ENCODE data around the gene KRTAP10-12.

The KRTAP10-12 gene

DNA sequence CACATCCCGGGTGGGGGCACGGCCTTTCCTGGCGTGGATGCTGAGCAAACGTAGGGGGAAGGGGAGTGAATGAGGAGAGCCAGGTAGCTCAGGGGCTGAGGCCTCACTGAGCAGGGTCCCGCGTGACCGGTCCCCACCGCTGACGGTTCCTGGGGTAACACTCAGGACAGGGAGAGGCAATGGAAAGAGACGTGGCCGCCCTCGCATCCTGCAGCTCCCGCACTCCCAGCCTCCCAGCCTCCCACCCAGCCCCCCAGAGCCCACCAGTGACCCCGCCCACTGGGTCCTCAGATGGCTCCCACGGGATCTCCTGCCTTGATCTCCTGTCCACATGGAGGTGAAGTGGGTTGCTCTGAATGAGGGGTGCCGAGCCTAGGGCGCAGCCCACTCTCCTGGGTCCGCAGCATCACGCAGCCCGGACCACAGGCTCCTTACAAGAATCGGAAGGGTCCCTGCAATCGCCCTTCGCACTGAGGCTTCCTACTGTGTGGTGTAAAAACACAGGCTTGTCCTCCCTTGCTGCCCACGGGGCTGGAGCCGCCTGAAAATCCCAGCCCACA, 12.0 kb downstream of the KRTAP10-12 start:
- Mint-ChIP-seq H3K4me3 (no peak overlapping the region), H3K27ac (no peak overlapping the region)

DNA sequence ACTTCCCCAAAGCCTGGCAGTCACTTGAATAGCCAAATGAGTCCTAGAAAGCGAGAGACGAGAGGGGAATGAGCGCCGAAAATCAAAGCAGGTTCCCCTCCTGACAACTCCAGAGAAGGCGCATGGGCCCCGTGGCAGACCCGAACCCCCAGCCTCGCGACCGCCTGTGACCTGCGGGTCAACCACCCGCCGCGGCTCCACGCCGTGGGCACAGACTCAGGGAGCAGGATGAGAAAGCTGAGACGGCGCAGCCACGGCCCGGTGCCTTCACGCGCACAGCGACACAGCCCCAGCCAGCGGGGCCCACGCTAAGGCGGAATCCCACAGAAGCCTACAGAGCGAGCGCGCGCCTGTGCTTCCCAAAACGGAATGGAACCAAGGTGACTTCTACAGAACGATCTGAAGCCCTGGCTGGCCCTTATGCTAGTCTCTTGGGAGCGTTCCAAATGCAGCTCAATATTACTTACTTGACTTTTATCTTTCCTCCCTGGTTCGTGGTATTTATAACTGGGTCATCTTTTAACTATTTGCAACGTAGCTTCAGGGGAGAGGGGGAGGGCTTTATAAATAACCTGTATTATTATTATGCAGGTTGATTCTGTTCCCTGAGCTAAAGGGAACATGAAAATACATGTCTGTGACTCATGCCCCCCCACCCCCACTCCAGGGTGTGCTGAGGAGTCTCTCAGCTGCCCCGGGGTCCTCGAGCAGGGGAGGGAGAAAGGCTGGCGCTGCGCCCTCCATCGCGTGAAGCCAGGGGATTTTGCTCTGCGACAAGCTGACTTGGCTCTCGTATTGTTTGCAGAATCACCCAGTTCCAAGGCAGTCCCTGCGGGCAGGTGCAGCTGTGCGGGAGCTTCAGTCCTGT, 12.7 kb downstream of the KRTAP10-12 start:
- no peak overlapping the region for H3K4me3 Mint-ChIP-seq
- H3K4me1 Mint-ChIP-seq (ENCODE audit: low read depth) = peaks cover 2% of the 10 kb centered on the region
- DNase-seq (ENCODE audit: low spot score) = no peak
- peaks cover 13% of the 10 kb centered on the region for H3K9me3 Mint-ChIP-seq
- H3K27ac Mint-ChIP-seq = no peak overlapping the region
- peaks cover 86% of the 10 kb centered on the region for H3K27me3 Mint-ChIP-seq (ENCODE audit: low read depth)
- peaks cover 2% of the 10 kb centered on the region for H3K36me3 Mint-ChIP-seq (ENCODE audit: low read depth)

More for the DNA sequence above, 12.0 kb downstream of the KRTAP10-12 start:
- H3K9me3 Mint-ChIP-seq = peaks cover 13% of the 10 kb centered on the region
- peaks cover 1% of the 10 kb centered on the region for H3K4me1 Mint-ChIP-seq (ENCODE audit: low read depth)
- H3K27me3 Mint-ChIP-seq (ENCODE audit: low read depth) = peaks cover 86% of the 10 kb centered on the region
- no peak for DNase-seq (ENCODE audit: low spot score)
- H3K36me3 Mint-ChIP-seq (ENCODE audit: low read depth) = peaks cover 2% of the 10 kb centered on the region

DNA sequence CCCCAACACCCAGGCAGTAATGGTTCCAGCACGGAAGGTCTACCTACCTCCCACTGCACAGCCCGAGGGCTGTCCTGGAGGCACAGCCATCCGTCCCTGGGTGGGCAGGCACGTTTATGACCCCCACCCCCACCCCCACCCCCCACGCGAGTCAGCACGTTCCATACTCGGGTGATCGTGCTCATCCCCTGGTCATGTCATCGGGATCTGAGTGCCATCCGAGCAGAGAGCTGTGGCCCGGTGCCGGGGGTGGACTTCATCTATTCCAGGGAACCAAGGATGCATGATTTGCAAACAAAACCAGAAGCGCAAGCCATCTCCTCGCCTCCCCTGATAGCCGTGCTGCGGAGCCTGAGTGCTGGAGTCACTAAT, 13.3 kb downstream of the KRTAP10-12 start:
- Mint-ChIP-seq H3K4me1 (ENCODE audit: low read depth) (peaks cover 6% of the 10 kb centered on the region), H3K27me3 (ENCODE audit: low read depth) (peaks cover 86% of the 10 kb centered on the region), H3K4me3 (no peak overlapping the region), H3K36me3 (ENCODE audit: low read depth) (no peaks in the 10 kb centered on the region), H3K9me3 (peaks cover 8% of the 10 kb centered on the region), H3K27ac (no peak overlapping the region)
- no peak for DNase-seq (ENCODE audit: low spot score)

DNA sequence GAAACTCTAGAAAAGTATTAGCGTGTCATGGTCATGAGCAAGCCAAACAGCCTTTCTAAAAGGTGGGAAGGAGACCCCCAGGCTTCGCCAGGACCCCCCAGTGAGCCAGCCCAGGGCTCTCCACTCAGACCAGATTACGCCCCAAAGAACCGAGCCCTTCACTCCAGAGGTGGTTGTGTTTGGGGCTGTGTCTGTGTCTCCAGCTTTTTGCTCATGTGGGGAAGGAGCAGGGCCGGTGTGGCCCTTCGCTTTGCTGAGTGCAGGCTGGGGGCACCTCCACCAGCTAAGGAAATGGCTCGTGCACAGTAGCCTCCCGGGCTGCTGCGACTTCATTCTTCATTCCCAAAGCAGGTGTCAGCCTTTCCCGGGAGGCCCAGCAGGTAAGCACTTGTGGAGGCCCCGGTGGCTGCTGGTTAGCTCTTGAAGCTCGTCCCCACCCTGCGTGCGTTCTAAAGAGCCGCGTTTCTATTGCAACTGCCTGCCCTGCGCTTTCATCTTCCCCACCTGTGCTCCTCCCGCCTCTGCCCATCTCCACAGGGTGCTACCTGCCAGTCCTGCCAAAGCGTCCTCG, 13.9 kb downstream of the KRTAP10-12 start:
- Mint-ChIP-seq H3K9me3 (peaks cover 5% of the 10 kb centered on the region), H3K27me3 (ENCODE audit: low read depth) (peaks cover 87% of the 10 kb centered on the region), H3K36me3 (ENCODE audit: low read depth) (no peaks in the 10 kb centered on the region), H3K27ac (no peak overlapping the region), H3K4me1 (ENCODE audit: low read depth) (peaks cover 6% of the 10 kb centered on the region), H3K4me3 (no peak overlapping the region)
- no peak for DNase-seq (ENCODE audit: low spot score)

DNA sequence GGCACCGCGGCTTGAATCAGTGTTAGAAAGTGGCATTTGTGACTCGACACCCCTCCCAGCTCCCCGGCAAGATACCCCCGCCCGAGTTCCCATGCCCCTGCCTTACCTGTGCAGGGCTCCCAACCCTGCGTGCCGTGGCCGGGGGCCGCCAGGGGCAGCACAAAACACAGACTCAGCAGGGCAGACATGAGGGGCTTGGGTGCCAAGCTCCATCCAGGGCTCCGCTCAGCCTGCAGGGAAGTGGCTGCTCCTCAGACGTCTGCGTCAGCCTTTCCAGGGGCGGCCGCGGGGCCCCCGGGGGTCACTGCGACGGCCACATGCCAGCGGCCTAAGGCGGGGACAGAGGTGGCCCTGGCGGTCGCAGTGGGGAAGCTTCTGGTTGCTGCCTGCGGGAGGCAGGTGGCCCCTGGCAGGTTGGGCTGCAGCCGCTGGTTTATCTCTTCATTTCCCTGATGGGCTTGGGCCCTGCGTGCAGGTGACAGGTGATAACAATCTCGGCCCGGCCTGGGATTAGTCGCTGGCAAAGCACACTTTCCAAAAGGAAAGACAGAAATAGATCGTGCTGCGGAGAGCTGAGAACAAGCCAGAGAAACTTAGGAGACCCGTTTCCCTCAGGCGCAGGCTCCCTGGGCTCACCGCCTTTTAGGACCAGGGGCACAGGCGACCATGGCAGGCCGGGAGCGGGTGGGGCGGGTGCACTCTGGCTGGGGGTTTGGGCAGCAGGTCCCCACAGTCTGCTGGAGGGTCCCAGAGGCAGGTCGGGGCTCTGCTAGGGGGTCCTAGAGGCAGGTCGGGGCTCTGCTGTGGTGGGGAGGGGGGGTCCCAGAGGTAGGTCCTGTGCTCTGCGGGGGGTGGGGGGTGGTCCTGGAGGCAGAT, 14.6 kb downstream of the KRTAP10-12 start, which contains the start of gene TSPEAR:
TSPEAR (minus strand) TSS at position 246 of the 876 bp plus-strand sequence; CDS start at position 188, 58 bp downstream.
- H3K4me1 Mint-ChIP-seq (ENCODE audit: low read depth) = peaks cover 6% of the 10 kb centered on the region
- H3K36me3 Mint-ChIP-seq (ENCODE audit: low read depth) = no peaks in the 10 kb centered on the region
- H3K27me3 Mint-ChIP-seq (ENCODE audit: low read depth) = peaks cover 84% of the 10 kb centered on the region
- no peak within 1 kb of the TSS for H3K4me3 Mint-ChIP-seq
- no peaks in the 10 kb centered on the region for H3K9me3 Mint-ChIP-seq
- no peak within 1 kb of the TSS for H3K27ac Mint-ChIP-seq
- DNase-seq (ENCODE audit: low spot score) = no peak

DNA sequence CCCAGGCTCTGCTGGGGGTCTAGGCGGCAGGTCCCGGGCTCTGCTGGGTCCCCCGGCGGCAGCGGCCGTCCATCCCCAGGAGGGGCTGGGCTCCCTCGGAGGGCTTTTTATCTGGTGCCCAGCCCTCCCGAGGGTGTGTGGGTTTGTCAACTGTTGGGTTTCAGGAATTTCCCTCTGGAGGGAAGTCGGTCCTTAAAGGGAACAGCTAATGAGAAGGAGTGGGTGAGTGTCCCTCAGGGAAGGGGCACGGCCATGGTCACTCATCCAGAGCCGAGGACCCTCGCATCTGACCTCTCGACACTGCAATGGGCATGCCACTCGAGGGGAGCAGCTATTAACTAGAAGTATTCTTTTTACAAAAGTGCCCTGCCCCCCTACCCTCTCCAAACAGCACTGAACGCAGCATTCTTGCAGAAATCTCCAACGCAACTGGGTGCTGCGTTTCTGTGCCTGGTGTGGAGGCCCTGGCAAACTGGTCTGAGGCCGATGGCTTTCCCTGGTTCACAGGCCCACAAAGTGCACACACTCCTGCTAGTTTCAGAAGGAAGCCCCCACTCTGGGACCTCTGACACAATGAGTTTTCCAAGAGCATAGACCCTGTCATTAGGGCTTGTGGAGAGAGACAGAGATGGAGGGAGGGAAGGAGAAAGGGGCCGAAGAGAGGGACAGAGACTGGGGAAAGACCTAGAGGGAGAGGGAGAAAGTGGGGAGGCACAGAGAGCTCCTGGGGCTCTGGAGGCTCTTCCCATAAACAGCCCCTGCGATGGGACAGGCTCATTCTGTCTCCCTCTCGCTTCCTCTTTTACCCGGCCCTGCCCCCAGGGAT, 15.4 kb downstream of the KRTAP10-12 start:
- Mint-ChIP-seq H3K4me3 (no peak overlapping the region), H3K27me3 (ENCODE audit: low read depth) (peaks cover 80% of the 10 kb centered on the region), H3K36me3 (ENCODE audit: low read depth) (no peaks in the 10 kb centered on the region), H3K4me1 (ENCODE audit: low read depth) (peaks cover 6% of the 10 kb centered on the region), H3K9me3 (no peaks in the 10 kb centered on the region), H3K27ac (no peak overlapping the region)
- no peak for DNase-seq (ENCODE audit: low spot score)

DNA sequence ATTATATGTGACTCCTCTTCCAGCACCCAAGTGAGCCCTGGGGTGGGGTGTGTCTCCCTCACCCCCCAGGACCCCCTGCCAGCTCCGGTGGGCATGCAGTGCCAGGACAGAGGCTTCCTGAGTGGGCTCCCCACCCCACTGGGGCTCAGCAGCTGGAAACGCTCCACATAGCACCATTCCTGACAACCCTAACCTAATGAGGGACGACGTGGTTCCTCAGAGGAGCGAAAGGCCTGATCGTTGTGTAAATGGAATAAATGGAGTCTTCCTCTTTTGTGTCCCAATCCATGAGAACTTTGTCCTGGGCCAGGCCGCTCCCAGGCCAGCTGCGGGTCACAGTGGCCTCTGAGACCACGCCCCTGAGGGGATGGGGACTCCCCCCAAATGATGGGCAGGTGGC, 16.2 kb downstream of the KRTAP10-12 start:
- Mint-ChIP-seq H3K27me3 (ENCODE audit: low read depth) (peaks cover 77% of the 10 kb centered on the region), H3K4me1 (ENCODE audit: low read depth) (peaks cover 6% of the 10 kb centered on the region), H3K36me3 (ENCODE audit: low read depth) (no peaks in the 10 kb centered on the region), H3K9me3 (no peaks in the 10 kb centered on the region), H3K4me3 (no peak overlapping the region), H3K27ac (no peak overlapping the region)
- DNase-seq (ENCODE audit: low spot score) = no peak

DNA sequence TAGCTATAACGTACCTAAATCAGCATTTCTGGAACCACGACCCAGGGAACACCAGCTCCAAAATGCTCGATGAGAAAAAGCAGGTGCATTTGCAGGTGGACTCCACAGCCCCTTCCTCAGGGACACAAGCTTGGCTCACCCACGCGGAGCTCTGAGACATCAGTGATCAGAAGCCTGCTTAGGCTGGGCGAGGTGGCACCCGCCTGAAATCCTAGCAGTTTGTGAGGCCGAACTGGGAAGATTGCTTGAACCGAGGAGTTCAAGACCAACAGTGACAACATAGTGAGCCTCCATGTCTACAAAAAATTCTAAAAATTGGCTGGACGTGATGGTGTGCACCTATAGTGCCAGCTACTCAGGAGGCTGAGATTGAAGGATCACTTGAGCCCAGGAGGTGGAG, 16.9 kb downstream of the KRTAP10-12 start:
- no peak overlapping the region for H3K4me3 Mint-ChIP-seq
- H3K27ac Mint-ChIP-seq = no peak overlapping the region
- H3K27me3 Mint-ChIP-seq (ENCODE audit: low read depth) = peaks cover 79% of the 10 kb centered on the region
- no peaks in the 10 kb centered on the region for H3K9me3 Mint-ChIP-seq
- no peaks in the 10 kb centered on the region for H3K36me3 Mint-ChIP-seq (ENCODE audit: low read depth)
- DNase-seq (ENCODE audit: low spot score) = no peak
- peaks cover 6% of the 10 kb centered on the region for H3K4me1 Mint-ChIP-seq (ENCODE audit: low read depth)

DNA sequence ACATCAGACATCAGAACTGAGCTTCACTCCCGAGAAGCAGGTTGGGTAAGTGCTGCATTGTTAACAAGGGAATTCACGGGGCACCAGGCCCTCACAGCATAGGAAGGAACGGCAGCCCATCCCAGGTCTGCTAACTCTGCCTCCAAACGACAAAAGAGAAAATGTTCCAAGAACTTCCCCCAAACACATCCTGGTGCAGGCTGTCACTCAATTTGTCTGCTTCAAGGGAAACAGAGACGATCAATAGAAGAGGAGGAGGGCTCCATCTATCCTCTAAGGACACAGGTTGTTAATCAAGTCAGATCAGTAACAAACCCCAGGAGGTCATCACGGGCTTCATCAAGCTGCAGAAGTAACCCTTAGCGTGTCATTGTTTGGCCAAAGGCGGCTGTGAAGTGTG, 17.9 kb downstream of the KRTAP10-12 start:
- no peaks in the 10 kb centered on the region for H3K9me3 Mint-ChIP-seq

DNA sequence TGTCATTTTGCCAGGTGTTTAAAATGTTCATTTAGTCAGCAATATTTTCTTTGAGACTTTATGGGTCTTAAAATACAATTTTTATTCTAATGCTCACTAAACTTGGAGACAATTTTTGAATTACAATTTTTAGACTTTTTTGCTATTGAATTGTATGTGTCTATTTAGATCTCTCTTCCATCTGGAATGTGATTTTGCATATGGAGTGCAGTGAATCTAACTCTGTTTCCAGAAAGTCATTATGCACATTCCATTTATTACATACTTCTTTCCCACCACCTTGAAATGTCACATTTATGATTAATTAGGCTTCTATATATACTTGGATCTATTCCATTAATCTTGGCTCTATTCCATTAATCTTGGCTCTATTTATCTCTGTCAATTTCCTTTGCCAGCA, 20.0 kb downstream of the KRTAP10-12 start:
- peaks cover 5% of the 10 kb centered on the region for H3K4me1 Mint-ChIP-seq (ENCODE audit: low read depth)
- no peak overlapping the region for H3K27ac Mint-ChIP-seq
- no peaks in the 10 kb centered on the region for H3K9me3 Mint-ChIP-seq
- H3K36me3 Mint-ChIP-seq (ENCODE audit: low read depth) = no peaks in the 10 kb centered on the region
- peaks cover 80% of the 10 kb centered on the region for H3K27me3 Mint-ChIP-seq (ENCODE audit: low read depth)
- no peak overlapping the region for H3K4me3 Mint-ChIP-seq
- no peak for DNase-seq (ENCODE audit: low spot score)

More for the DNA sequence above, 17.9 kb downstream of the KRTAP10-12 start:
- no peaks in the 10 kb centered on the region for H3K36me3 Mint-ChIP-seq (ENCODE audit: low read depth)
- peaks cover 78% of the 10 kb centered on the region for H3K27me3 Mint-ChIP-seq (ENCODE audit: low read depth)
- H3K4me3 Mint-ChIP-seq = no peak overlapping the region
- no peak for DNase-seq (ENCODE audit: low spot score)
- peaks cover 5% of the 10 kb centered on the region for H3K4me1 Mint-ChIP-seq (ENCODE audit: low read depth)
- no peak overlapping the region for H3K27ac Mint-ChIP-seq

DNA sequence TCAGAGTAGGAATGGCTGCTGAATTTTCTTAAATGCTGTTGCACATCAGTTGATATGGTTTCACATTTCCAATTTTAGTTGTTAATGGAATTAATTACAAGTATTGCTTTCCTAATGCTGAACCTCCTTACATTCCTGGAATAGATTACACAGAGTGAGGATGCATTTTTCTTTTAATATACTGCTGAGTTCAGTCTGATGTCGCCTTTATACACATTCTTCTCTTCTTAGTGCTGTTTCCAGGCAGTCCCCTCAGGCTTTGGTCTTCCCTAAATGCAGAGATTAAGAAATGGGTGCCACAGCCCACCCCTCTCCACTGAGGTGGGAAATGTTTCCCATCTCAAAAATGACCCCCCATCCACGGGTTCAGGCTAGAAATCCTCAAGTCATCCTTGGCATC, 21.1 kb downstream of the KRTAP10-12 start:
- Mint-ChIP-seq H3K4me1 (ENCODE audit: low read depth) (peaks cover 5% of the 10 kb centered on the region), H3K27me3 (ENCODE audit: low read depth) (peaks cover 80% of the 10 kb centered on the region), H3K4me3 (no peak overlapping the region), H3K36me3 (ENCODE audit: low read depth) (no peaks in the 10 kb centered on the region), H3K9me3 (no peaks in the 10 kb centered on the region), H3K27ac (no peak overlapping the region)
- no peak for DNase-seq (ENCODE audit: low spot score)

DNA sequence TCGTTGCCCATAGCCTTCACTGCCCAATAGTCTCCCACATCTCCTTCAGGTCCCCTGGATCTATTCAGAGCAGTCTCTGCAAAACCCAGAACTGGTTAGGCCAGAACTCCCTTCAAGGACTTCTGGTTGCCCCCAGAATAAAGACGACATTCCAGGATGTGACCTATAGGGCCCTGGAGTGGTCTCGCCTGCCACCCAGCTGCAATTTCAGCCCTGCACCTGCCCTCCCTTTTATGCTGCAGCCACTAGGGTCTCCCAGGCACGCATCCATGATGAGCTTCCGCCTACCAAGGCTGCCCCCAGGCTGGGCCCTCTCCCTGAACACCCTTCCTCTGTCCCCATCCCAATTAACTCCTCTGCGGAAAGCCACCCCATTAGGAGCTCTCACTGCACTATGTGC, 21.6 kb downstream of the KRTAP10-12 start:
- no peak for DNase-seq (ENCODE audit: low spot score)
- Mint-ChIP-seq H3K36me3 (ENCODE audit: low read depth) (no peaks in the 10 kb centered on the region), H3K4me3 (no peak overlapping the region), H3K27me3 (ENCODE audit: low read depth) (peaks cover 78% of the 10 kb centered on the region), H3K9me3 (no peaks in the 10 kb centered on the region), H3K27ac (no peak overlapping the region), H3K4me1 (ENCODE audit: low read depth) (peaks cover 5% of the 10 kb centered on the region)

DNA sequence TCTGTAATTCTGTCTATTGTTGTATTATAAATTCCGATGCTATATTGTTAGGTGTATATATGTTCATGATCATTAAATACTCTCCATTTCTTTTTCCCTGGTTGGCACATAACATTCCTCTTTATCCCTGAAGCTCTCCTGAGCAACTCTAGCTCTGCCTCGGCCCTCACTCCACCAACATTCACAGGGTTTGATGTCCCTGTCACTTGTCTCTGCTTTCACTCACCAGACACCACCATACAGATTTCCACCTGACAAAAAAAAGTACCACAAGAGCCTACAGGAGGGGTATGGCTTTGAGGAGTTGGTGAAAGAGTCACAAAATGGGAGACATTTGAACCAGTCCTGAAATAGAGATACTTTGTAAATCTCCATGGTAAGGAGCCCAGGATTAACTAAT, 23.2 kb downstream of the KRTAP10-12 start:
- Mint-ChIP-seq H3K36me3 (ENCODE audit: low read depth) (no peaks in the 10 kb centered on the region), H3K4me1 (ENCODE audit: low read depth) (peaks cover under 1% of the 10 kb centered on the region), H3K27me3 (ENCODE audit: low read depth) (peaks cover 73% of the 10 kb centered on the region), H3K27ac (no peak overlapping the region), H3K9me3 (no peaks in the 10 kb centered on the region), H3K4me3 (no peak overlapping the region)
- no peak for DNase-seq (ENCODE audit: low spot score)

All from T-helper 2 cell treated with Interferon-gamma antibody and Interleukin-4, amounts not matched to agents 5 μg/mL and 100 μg/mL, for 36 hours (primary cell).